ENCODE results near the gene DYNC2I2.

DNA sequence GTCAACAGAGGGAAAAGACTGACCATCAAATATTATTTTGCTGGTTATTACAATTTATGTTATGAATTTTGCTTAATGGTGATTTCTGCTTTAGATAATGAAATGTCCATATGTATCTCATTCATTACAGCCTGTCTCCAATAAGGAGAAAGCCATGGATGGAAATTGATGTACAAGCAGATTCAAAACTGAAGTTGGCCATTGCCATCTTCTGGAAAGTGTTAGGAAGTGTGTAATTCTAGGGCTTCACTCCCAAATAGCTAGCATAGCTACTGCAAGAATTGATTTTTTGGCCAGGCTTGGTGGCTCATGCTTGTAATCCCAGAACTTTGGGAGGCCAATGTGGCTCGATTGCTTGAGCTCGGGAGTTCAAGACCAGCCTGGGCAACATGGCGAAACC lies 45.8 kb downstream of the DYNC2I2 start:
- no peak for TF ChIP-seq FOXJ3 (CRISPR knock-in tag; IDR thresholded peaks at IDR 0.05)
- no peak for TF ChIP-seq EP300 (IDR thresholded peaks at IDR 0.05; ENCODE audit: borderline replicate concordance in 1 of 2, low read depth in 1 of 2, low read length in 1 of 2)

Data from SK-N-SH (cell line).